Astrocyte (in vitro differentiated cells and primary cell): ENCODE data around the gene SPATA6L. TPM values are rescaled to one million over a fixed set of nuclear protein-coding genes. Genes with fewer than 3 reads are reported as not detected.
A peak's percentile ranks its signal among the peaks of the same experiment; 100 is the strongest.

Experiments
- DNase-seq: peaks from one replicate; pipeline ENCODE4 v3.0.0-alpha.2; 2010; ENCODE audit warnings: low read depth
- FAIRE-seq: peaks from 2 replicates; lab custom pipeline; 2011; peaks lifted over from hg19 to GRCh38; lab: Jason Lieb, UNC
- H2AFZ ChIP-seq: 2 replicates; pipeline ENCODE4 v1.6.0; 2012; ENCODE audit warnings: low read depth, low read length, inconsistent platforms
- H3K27ac ChIP-seq: 2 replicates; pipeline ENCODE4 v1.5.1; 2011; ENCODE audit warnings: low read depth, low read length, inconsistent platforms
- H3K27me3 ChIP-seq: 2 replicates; pipeline ENCODE4 v1.6.0; 2011; ENCODE audit warnings: low read length, inconsistent platforms; ENCODE audit not compliant: insufficient read depth
- H3K36me3 ChIP-seq: 2 replicates; pipeline ENCODE4 v1.5.1; 2011; ENCODE audit warnings: low read length, inconsistent platforms; ENCODE audit not compliant: insufficient read depth
- H3K4me1 ChIP-seq: 2 replicates; pipeline ENCODE4 v1.5.1; 2011; ENCODE audit warnings: low read length, inconsistent platforms; ENCODE audit not compliant: insufficient read depth
- H3K4me2 ChIP-seq: 2 replicates; pipeline ENCODE4 v1.6.0; 2012; ENCODE audit warnings: low read length, inconsistent platforms
- H3K4me3 ChIP-seq: 2 replicates; pipeline ENCODE4 v1.5.1; 2011; ENCODE audit warnings: low read depth, mild to moderate bottlenecking, low read length, inconsistent platforms; ENCODE audit not compliant: insufficient read depth
- H3K79me2 ChIP-seq: 2 replicates; pipeline ENCODE4 v1.6.0; 2012; ENCODE audit warnings: mild to moderate bottlenecking, low read length, inconsistent platforms; ENCODE audit not compliant: insufficient read depth
- H3K9ac ChIP-seq: 2 replicates; pipeline ENCODE4 v1.6.0; 2012; ENCODE audit warnings: mild to moderate bottlenecking, low read length, inconsistent platforms
- H3K9me3 ChIP-seq: 2 replicates; pipeline ENCODE4 v1.5.1; 2012; ENCODE audit warnings: low read depth, mild to moderate bottlenecking, low read length, inconsistent platforms; ENCODE audit not compliant: insufficient read depth
- H4K20me1 ChIP-seq: 2 replicates; pipeline ENCODE4 v1.6.0; 2012; ENCODE audit warnings: low read length, inconsistent platforms; ENCODE audit not compliant: insufficient read depth
- H3K27ac Mint-ChIP-seq: one replicate; pipeline ENCODE4 v1.8.0; 2021; ENCODE audit warnings: mild to moderate bottlenecking, mixed read lengths; ENCODE audit not compliant: unreplicated experiment
- H3K27me3 Mint-ChIP-seq: one replicate; pipeline ENCODE4 v1.8.0; 2021; ENCODE audit warnings: low read depth, mixed read lengths; ENCODE audit not compliant: unreplicated experiment
- H3K36me3 Mint-ChIP-seq: one replicate; pipeline ENCODE4 v1.8.0; 2021; ENCODE audit warnings: low read depth, mixed read lengths; ENCODE audit not compliant: unreplicated experiment
- H3K4me1 Mint-ChIP-seq: one replicate; pipeline ENCODE4 v1.8.0; 2021; ENCODE audit warnings: low read depth, mixed read lengths; ENCODE audit not compliant: unreplicated experiment
- H3K4me3 Mint-ChIP-seq: one replicate; pipeline ENCODE4 v1.8.0; 2021; ENCODE audit warnings: mild to moderate bottlenecking, moderate library complexity, mixed read lengths; ENCODE audit not compliant: unreplicated experiment
- H3K9me3 Mint-ChIP-seq: one replicate; pipeline ENCODE4 v1.8.0; 2021; ENCODE audit warnings: mild to moderate bottlenecking, mixed read lengths; ENCODE audit not compliant: unreplicated experiment
- EZH2 ChIP-seq: IDR thresholded peaks from 2 replicates; pipeline ENCODE4 v1.6.1; 2012; ENCODE audit warnings: mild to moderate bottlenecking, low read length, inconsistent platforms; ENCODE audit not compliant: insufficient read depth
- total RNA-seq: library from RNA; stranded (reverse); gene quantifications from 2 replicates; pipeline ENCODE4 v1.2.1, GENCODE V29; 2021
- TF ChIP-seq, protein P1 (sequence below): IDR thresholded peaks from 2 replicates; pipeline ENCODE4 v1.5.1; 2011; ENCODE audit warnings: low read depth, mild to moderate bottlenecking, inconsistent platforms, low read length, moderate library complexity; ENCODE audit not compliant: insufficient read depth

Gene SPATA6L
- total RNA-seq, 1 donor from 2014 or later, result 2.8 TPM

DNA sequence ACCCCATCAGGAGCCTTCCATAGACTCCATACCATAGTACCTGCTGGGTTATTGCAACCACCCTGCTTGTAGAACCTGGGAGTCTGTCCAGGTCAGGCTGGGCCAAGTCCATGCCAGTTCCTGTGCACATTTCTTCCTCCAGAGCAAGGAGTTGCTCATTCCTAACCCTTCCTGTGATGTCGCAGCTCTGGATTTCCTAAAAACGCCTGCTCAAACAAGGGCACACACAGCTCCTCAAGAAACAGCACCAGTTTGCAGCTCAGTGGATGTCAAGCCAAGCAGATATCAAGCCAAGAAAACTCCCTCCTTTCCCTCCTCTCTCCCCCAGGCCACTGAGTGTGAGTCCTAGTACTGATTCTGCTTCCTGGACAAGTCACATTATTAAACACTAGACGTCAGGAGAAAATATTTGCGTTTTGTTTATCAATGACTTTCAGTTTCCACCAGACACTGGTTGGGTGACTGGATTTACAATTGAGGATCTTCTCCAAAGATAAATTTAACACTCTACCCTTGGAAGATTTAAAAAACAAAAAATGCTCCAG is 116.5 kb downstream of the SPATA6L start:
- Histone ChIP-seq H3K4me2 (no peak overlapping the region), H3K36me3 (no peaks in the 10 kb centered on the region), H3K9me3 (no peaks in the 10 kb centered on the region), H3K27me3 (no peaks in the 10 kb centered on the region), H3K4me1 (peaks cover 10% of the 10 kb centered on the region), H3K9ac (no peak overlapping the region), H3K27ac (no peak overlapping the region), H4K20me1 (no peaks in the 10 kb centered on the region), H3K4me3 (no peak overlapping the region), H3K79me2 (no peaks in the 10 kb centered on the region), H2AFZ (no peak overlapping the region)
- FAIRE-seq (no peak), DNase-seq (no peak)
- H3K36me3 Mint-ChIP-seq, result peaks cover 3% of the 10 kb centered on the region
- H3K9me3 Mint-ChIP-seq, result peaks cover 1% of the 10 kb centered on the region
- H3K4me3 Mint-ChIP-seq, result no peak overlapping the region
- H3K27ac Mint-ChIP-seq, result peak overlapping the region; percentile 2
- TF ChIP-seq, protein P1, sequence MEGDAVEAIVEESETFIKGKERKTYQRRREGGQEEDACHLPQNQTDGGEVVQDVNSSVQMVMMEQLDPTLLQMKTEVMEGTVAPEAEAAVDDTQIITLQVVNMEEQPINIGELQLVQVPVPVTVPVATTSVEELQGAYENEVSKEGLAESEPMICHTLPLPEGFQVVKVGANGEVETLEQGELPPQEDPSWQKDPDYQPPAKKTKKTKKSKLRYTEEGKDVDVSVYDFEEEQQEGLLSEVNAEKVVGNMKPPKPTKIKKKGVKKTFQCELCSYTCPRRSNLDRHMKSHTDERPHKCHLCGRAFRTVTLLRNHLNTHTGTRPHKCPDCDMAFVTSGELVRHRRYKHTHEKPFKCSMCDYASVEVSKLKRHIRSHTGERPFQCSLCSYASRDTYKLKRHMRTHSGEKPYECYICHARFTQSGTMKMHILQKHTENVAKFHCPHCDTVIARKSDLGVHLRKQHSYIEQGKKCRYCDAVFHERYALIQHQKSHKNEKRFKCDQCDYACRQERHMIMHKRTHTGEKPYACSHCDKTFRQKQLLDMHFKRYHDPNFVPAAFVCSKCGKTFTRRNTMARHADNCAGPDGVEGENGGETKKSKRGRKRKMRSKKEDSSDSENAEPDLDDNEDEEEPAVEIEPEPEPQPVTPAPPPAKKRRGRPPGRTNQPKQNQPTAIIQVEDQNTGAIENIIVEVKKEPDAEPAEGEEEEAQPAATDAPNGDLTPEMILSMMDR, result no peak
- TF ChIP-seq EZH2, result no peak
- peaks cover 18% of the 10 kb centered on the region for H3K4me1 Mint-ChIP-seq
- peaks cover 2% of the 10 kb centered on the region for H3K27me3 Mint-ChIP-seq

DNA sequence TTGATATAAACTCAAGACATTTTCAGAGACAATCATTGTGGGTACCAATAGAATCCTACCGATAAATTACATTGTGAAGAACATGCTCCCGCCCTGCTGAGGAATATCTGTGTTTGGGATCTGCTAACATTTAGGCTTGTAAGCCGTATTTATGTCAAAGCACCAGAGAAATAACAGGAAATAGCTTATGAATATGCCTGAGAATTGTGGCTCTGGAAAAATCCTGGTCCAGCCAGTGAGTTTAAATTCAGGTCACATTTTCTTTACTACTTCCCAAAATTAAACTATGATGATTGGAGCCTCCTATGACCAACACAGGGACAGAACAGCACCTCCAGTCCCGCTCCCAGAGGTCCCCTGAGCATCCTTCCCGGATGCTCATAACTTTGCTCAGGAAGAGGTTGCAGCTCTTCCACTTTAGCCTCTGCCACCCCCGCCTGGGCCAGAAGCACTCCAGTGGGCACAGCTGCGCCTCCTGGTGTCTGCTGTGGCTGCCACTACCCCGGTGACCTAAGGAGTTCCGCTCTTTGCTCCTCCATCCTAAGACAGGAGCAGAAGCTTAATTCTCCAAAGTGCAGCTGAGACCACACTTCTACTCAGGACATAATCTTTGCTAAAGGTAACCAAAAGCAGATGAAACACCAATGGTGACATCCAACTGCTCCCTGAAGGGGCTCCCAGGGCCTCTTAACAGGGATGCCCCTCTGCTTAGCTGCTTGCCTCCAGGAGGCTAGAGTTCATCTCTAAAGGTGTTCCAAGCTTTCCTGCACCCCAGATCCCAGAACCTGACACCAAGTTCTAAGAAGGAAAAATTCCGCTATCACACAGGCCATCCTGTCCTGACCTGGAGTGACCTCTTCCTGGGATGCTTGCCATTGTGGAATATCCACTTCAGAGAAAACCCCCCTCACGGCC is 117.2 kb downstream of the SPATA6L start:
- Mint-ChIP-seq H3K4me1 (peaks cover 18% of the 10 kb centered on the region), H3K27me3 (peaks cover 2% of the 10 kb centered on the region), H3K4me3 (no peak overlapping the region), H3K9me3 (no peaks in the 10 kb centered on the region), H3K27ac (no peak overlapping the region), H3K36me3 (peaks cover 1% of the 10 kb centered on the region)
- H3K4me1 ChIP-seq, result peaks cover 5% of the 10 kb centered on the region
- no peak overlapping the region for H3K9ac ChIP-seq
- no peak overlapping the region for H2AFZ ChIP-seq
- no peak for FAIRE-seq
- H3K79me2 ChIP-seq, result no peaks in the 10 kb centered on the region
- H3K4me2 ChIP-seq, result no peak overlapping the region
- H3K4me3 ChIP-seq, result no peak overlapping the region
- no peaks in the 10 kb centered on the region for H3K36me3 ChIP-seq
- TF ChIP-seq, protein P1, result no peak
- TF ChIP-seq EZH2, result no peak
- no peak overlapping the region for H3K27ac ChIP-seq
- no peak for DNase-seq
- no peaks in the 10 kb centered on the region for H4K20me1 ChIP-seq
- no peaks in the 10 kb centered on the region for H3K27me3 ChIP-seq
- H3K9me3 ChIP-seq, result no peaks in the 10 kb centered on the region

Other genes starting within 250 kb of the SPATA6L start
- gene SLC1A1, start 176.0 kb downstream of the SPATA6L start, total RNA-seq, result 6.4 and 6.7 TPM in 2 replicates
- gene PLPP6, start 4.2 kb downstream of the SPATA6L start, total RNA-seq, result 7.3 and 7.5 TPM in 2 replicates
- gene CDC37L1, start 13.1 kb upstream of the SPATA6L start, total RNA-seq, result 16.1 and 16.6 TPM in 2 replicates
- gene AK3, start 74.7 kb upstream of the SPATA6L start, total RNA-seq, result 41.4 and 45.1 TPM in 2 replicates
- gene RCL1, start 126.5 kb upstream of the SPATA6L start, total RNA-seq, result 19.6 and 22.3 TPM in 2 replicates